ENCODE measurements around the gene SLC25A29. TPM values are rescaled to one million over a fixed set of nuclear protein-coding genes. Genes with fewer than 3 reads are reported as not detected.

Gene SLC25A29
- total and polyA plus RNA-seq, 2 of the 13 experiments (the other 11 are each of a cell fraction or from before 2014, with no cell fraction given): 12.2 to 17.2 TPM

DNA sequence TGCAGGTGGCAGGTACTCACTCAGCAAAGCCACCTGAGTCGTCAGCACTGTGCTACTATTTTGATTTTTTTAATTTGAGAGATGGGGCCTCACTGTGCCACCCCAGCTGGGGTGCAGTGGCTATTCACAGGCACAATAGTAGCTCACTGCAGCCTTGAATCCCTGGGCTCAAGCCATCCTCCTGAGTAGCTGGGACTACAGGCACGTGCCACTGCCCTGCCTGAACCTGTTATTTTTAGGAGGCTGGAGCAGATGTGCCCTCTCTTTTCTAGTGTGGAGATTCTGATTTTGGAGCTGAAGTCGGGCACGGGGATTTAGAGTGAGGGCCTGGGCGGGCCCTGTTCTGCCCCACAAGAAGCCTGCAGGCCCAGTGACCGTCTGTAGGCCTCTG lies 34.2 kb upstream of the SLC25A29 start (continued):
- no peak for TF ChIP-seq MYNN (CRISPR knock-in tag; IDR thresholded peaks at IDR 0.05; ENCODE audit: low read depth)

DNA sequence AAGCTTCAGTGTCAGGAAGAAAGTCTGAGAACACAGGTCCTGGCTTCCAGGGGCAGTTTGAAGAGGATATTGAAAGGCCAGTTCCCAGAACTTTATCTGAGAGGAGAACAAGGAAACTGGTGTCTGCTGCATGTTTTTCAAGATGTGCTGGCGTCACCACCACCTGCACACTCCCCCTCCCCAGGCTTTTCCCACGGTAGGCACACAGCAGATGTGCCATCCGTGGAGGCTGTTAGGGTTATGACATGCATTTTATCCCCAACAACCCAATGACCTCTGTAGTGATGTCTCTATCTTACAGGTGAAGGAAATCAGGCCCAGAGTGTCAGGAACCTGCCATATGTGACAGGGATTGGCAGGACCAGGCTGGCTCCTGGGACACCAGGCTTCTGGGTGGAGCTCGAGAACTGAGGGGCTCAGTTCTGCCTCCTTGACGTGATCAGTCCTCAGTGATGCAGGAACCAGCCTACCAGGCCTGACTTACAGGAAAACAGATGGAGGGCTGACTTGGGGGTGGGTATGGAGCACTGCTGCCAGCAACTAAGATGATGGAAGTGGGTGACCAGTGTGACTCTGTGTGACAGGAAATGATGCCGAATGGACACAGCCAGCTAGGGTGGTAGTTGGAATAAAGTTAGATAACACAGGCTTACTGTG lies 33.6 kb upstream of the SLC25A29 start:
- DNase-seq (ENCODE audit: low spot score) (no peak), FAIRE-seq (no peak), ATAC-seq (no peak)
- Histone ChIP-seq H3K4me2 (ENCODE audit: low read depth, low read length) (no peak overlapping the region), H3K4me1 (ENCODE audit: insufficient read depth, low read length) (no peaks in the 10 kb centered on the region), H4K20me1 (ENCODE audit: insufficient read depth, low read length) (no peaks in the 10 kb centered on the region), H2AFZ (ENCODE audit: low read length) (no peak overlapping the region), H3K9me3 (ENCODE audit: low read length) (no peaks in the 10 kb centered on the region), H3K79me2 (ENCODE audit: insufficient read depth, low read length) (no peaks in the 10 kb centered on the region), H3K27ac (ENCODE audit: extremely low read length, insufficient read depth, low read length) (no peak overlapping the region), H3K27me3 (ENCODE audit: control insufficient read depth in 1 of 2, insufficient read depth in 2 of 2, low read length in 2 of 2) (no peaks in the 10 kb centered on the region), H3K4me3 (replicated peaks in 1 of 3; ENCODE audit: insufficient read depth in 1 of 3, low read depth in 2 of 3, low read length in 3 of 3) (no peak overlapping the region), H3K9ac (ENCODE audit: insufficient read depth, low read depth, low read length) (no peak overlapping the region), H3K36me3 (replicated peaks in 1 of 2; ENCODE audit: control insufficient read depth in 1 of 2, insufficient read depth in 2 of 2, low read length in 2 of 2) (peaks cover 15 to 40% of the 10 kb centered on the region in 2 experiments; a peak in 4 of 5 replicates)
- ChIA-PET CTCF (ENCODE audit: low intra/inter-chr PET ratio, low total read pairs) (no interaction called here), POLR2A (interaction anchor here (1.7 kb wide), 1 partner anchor 11 kb away, joined by 4 read pairs; no protein-coding TSS in a partner anchor)
- in situ Hi-C loops (cut with HindIII; ENCODE audit: extremely low pct_ligation_motif_present, low pct_unique_long_range_greater_than_20kb): no loop called here
- TF ChIP-seq ZBTB7B (CRISPR knock-in tag; IDR thresholded peaks at IDR 0.05): no peak
- no peak for TF ChIP-seq KLF12 (CRISPR knock-in tag; IDR thresholded peaks at IDR 0.05; ENCODE audit: borderline replicate concordance)
- TF ChIP-seq PHF8 (CRISPR knock-in tag; IDR thresholded peaks at IDR 0.05): no peak
- BruUV-seq (replicated peaks): no TSS peak
- 100% methylated on average over 4 of the region's 6 CpGs for WGBS (ENCODE audit: low lambda C conversion rate)
- intact Hi-C loops (cut with micrococcal nuclease; ENCODE audit: unreplicated experiment): no loop called here

DNA sequence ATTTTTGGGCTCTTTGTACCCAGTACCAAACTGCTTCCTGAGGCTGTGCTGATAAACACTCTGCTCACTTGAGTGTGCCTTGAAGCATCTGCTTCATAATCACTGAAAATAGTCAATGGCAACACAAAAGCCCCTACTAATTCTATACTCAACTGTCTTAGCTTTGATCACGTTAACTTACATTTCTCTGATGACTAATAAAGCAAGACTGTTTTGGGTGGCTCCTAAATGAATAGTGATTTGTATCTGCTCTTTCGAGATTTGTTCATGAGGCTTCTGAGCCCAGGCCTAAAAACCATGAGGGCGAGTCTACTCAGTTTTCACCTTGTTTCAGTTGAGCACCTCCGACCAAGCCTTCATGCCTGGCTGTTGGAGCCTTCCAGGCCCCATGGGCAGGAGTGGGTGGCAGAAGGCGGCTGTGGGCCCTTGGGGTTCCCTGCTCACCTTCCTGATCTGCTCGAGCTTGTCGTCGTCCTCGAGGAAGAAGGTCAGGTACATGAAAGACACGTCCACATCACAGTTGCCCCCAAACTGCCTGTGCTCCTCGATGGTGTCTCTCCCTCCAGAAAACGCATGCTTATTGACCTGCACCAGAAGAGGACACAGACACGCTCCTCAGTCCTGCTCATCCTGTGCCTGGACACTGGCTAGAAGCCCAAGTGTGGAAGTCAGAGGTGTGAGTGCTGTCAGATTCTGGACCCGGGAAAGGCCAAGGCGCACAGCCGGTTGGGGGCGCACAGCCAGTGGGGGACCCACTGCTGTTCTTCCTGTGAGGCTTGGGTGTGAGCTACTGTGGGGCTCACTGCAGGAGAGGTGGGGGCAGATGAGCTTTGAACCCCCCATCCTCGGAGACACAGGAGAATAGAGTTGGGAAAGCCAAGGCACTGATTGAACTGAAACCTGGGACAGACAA lies 30.6 kb upstream of the SLC25A29 start:
- 97% methylated on average over 17 of the region's 18 CpGs for WGBS (ENCODE audit: low lambda C conversion rate)
- no TSS peak for BruUV-seq (replicated peaks)
- H3K27ac ChIP-seq (ENCODE audit: extremely low read length, insufficient read depth, low read length): no peak overlapping the region
- POLR2A ChIA-PET: no interaction called here
- FAIRE-seq (no peak), ATAC-seq (no peak), DNase-seq (ENCODE audit: low spot score) (no peak)
- no peaks in the 10 kb centered on the region for H3K9me3 ChIP-seq (ENCODE audit: low read length)
- no peak overlapping the region for H2AFZ ChIP-seq (ENCODE audit: low read length)
- no peaks in the 10 kb centered on the region for H4K20me1 ChIP-seq (ENCODE audit: insufficient read depth, low read length)
- H3K4me2 ChIP-seq (ENCODE audit: low read depth, low read length): no peak overlapping the region
- H3K27me3 ChIP-seq (ENCODE audit: control insufficient read depth in 1 of 2, insufficient read depth in 2 of 2, low read length in 2 of 2): no peaks in the 10 kb centered on the region
- peaks cover 13 to 39% of the 10 kb centered on the region in 2 experiments; a peak in 4 of 5 replicates for H3K36me3 ChIP-seq (replicated peaks in 1 of 2; ENCODE audit: control insufficient read depth in 1 of 2, insufficient read depth in 2 of 2, low read length in 2 of 2)
- no peaks in the 10 kb centered on the region for H3K4me1 ChIP-seq (ENCODE audit: insufficient read depth, low read length)
- no peak overlapping the region for H3K4me3 ChIP-seq (replicated peaks in 1 of 3; ENCODE audit: insufficient read depth in 1 of 3, low read depth in 2 of 3, low read length in 3 of 3)
- CTCF ChIA-PET (ENCODE audit: low intra/inter-chr PET ratio, low total read pairs): no interaction called here
- H3K79me2 ChIP-seq (ENCODE audit: insufficient read depth, low read length): no peaks in the 10 kb centered on the region
- intact Hi-C loops (cut with micrococcal nuclease; ENCODE audit: unreplicated experiment) (no loop called here), in situ Hi-C loops (cut with HindIII; ENCODE audit: extremely low pct_ligation_motif_present, low pct_unique_long_range_greater_than_20kb) (no loop called here)
- H3K9ac ChIP-seq (ENCODE audit: insufficient read depth, low read depth, low read length): no peak overlapping the region
- TF ChIP-seq TCF7 (IDR thresholded peaks at IDR 0.05; ENCODE audit: low read depth) (no peak), PCBP2 (optimal IDR thresholded peaks at IDR 0.05; ENCODE audit: low read depth, low read length, poor library complexity, severe bottlenecking) (no peak), ZNF740 (CRISPR knock-in tag; IDR thresholded peaks at IDR 0.05) (no peak), ZFP90 (CRISPR knock-in tag; IDR thresholded peaks at IDR 0.05; ENCODE audit: borderline replicate concordance) (no peak), HMGA1 (CRISPR knock-in tag; conservative IDR thresholded peaks at IDR 0.05) (no peak), ZNF10 (CRISPR knock-in tag; IDR thresholded peaks at IDR 0.05; ENCODE audit: borderline replicate concordance, low read depth) (no peak), SALL1 (CRISPR knock-in tag; IDR thresholded peaks at IDR 0.05) (no peak), ZNF660 (CRISPR knock-in tag; IDR thresholded peaks at IDR 0.05; ENCODE audit: borderline replicate concordance, low read depth) (no peak)
- TF ChIP-seq, protein P1, sequence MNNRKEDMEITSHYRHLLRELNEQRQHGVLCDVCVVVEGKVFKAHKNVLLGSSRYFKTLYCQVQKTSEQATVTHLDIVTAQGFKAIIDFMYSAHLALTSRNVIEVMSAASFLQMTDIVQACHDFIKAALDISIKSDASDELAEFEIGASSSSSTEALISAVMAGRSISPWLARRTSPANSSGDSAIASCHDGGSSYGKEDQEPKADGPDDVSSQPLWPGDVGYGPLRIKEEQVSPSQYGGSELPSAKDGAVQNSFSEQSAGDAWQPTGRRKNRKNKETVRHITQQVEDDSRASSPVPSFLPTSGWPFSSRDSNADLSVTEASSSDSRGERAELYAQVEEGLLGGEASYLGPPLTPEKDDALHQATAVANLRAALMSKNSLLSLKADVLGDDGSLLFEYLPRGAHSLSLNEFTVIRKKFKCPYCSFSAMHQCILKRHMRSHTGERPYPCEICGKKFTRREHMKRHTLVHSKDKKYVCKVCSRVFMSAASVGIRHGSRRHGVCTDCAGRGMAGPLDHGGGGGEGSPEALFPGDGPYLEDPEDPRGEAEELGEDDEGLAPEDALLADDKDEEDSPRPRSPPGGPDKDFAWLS (CRISPR knock-in tag; IDR thresholded peaks at IDR 0.05; ENCODE audit: borderline replicate concordance): no peak
